Neural crest cell (in vitro differentiated cells): ENCODE measurements around the gene PACSIN1. TPM values are rescaled to one million over a fixed set of nuclear protein-coding genes. Genes with fewer than 3 reads are reported as not detected.

Experiments
- DNase-seq: peaks from one replicate; pipeline ENCODE4 v3.0.0; 2021; ENCODE audit warnings: low read depth, mixed read lengths, low spot score
- H3K27ac Mint-ChIP-seq: one replicate; pipeline ENCODE4 v1.8.0; 2021; ENCODE audit warnings: mild to moderate bottlenecking, mixed read lengths; ENCODE audit not compliant: unreplicated experiment
- H3K27me3 Mint-ChIP-seq: 2 replicates; pipeline ENCODE4 v1.8.0; 2021; ENCODE audit warnings: low read depth, mild to moderate bottlenecking, mixed read lengths
- H3K36me3 Mint-ChIP-seq: 2 replicates; pipeline ENCODE4 v1.8.0; 2021; ENCODE audit warnings: low read depth, mild to moderate bottlenecking, mixed read lengths
- H3K4me1 Mint-ChIP-seq: 2 replicates; pipeline ENCODE4 v1.8.0; 2021; ENCODE audit warnings: mixed read lengths
- H3K4me3 Mint-ChIP-seq: one replicate; pipeline ENCODE4 v1.8.0; 2021; ENCODE audit warnings: mild to moderate bottlenecking, mixed read lengths
- H3K9me3 Mint-ChIP-seq: 2 replicates; pipeline ENCODE4 v1.8.0; 2021; ENCODE audit warnings: mixed read lengths
- total RNA-seq: library from RNA; stranded (reverse); gene quantifications from 2 replicates; pipeline ENCODE4 v1.2.1, GENCODE V29; 2021
- TF ChIP-seq, protein P1 (sequence below): fragments of 200-600 bp; sonication (generic); conservative IDR thresholded peaks from 2 replicates; pipeline ENCODE4 v1.5.0; 2021; ENCODE audit warnings: antibody characterized with exemption, mild to moderate bottlenecking

PACSIN1 gene
- total RNA-seq, 1 donor from 2014 or later: 0.44 TPM

DNA sequence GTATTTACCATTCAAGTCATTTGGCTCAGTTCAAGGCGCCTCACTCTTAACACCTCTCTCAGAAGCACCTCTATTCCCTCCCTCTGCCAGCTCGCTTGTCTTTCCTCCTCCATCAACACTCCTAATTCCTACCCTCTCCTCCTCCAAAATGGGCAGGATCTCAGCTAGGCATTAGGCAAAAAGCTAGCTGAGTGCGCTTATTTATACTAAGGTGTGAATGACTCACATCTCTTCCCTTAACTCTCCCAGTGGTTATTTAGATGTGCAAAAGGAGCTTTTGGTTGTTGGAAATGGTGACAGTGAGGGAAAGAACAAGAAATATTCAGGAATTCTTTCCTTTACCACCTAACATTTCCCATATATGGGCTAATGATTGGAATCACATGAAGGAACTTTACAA, 29.1 kb downstream of the PACSIN1 start:
- Mint-ChIP-seq H3K36me3 (no peaks in the 10 kb centered on the region), H3K4me1 (peaks cover 6% of the 10 kb centered on the region), H3K27ac (no peak overlapping the region), H3K9me3 (no peaks in the 10 kb centered on the region), H3K4me3 (no peak overlapping the region), H3K27me3 (no peaks in the 10 kb centered on the region)
- TF ChIP-seq, protein P1, sequence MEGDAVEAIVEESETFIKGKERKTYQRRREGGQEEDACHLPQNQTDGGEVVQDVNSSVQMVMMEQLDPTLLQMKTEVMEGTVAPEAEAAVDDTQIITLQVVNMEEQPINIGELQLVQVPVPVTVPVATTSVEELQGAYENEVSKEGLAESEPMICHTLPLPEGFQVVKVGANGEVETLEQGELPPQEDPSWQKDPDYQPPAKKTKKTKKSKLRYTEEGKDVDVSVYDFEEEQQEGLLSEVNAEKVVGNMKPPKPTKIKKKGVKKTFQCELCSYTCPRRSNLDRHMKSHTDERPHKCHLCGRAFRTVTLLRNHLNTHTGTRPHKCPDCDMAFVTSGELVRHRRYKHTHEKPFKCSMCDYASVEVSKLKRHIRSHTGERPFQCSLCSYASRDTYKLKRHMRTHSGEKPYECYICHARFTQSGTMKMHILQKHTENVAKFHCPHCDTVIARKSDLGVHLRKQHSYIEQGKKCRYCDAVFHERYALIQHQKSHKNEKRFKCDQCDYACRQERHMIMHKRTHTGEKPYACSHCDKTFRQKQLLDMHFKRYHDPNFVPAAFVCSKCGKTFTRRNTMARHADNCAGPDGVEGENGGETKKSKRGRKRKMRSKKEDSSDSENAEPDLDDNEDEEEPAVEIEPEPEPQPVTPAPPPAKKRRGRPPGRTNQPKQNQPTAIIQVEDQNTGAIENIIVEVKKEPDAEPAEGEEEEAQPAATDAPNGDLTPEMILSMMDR: no peak
- no peak for DNase-seq

DNA sequence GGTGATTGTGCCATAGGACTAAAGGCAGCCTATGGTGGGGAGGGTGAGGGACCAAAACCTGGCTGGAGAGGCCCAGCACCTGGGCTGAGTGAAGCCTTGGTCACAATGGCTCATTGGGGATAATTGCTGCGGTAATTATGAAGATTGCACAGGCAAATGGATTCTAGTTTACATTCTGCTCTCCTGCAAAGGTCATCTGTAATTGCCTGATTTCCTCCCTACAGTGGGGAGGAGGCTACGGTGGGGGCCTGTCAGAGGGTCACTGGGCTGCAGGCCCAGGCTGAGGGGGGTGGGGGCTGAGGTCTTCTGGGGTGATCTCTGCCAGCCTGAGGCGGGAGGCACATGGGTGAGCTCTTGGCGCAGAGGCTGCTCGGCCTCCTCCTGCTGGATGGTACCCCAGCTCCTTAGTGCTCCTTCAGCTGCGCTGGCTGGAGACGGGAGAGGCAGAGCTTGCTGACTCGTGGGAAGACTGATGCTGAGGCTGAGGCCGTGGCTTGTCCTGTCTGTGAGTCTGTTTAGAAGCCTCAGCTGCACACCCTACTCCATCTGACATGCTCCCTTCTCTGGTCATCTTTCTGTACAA, 30.3 kb downstream of the PACSIN1 start:
- Mint-ChIP-seq H3K27ac (no peak overlapping the region), H3K4me1 (peaks cover 2% of the 10 kb centered on the region), H3K36me3 (no peaks in the 10 kb centered on the region), H3K9me3 (peaks cover 2% of the 10 kb centered on the region), H3K4me3 (no peak overlapping the region), H3K27me3 (no peaks in the 10 kb centered on the region)
- no peak for DNase-seq
- TF ChIP-seq, protein P1: no peak

DNA sequence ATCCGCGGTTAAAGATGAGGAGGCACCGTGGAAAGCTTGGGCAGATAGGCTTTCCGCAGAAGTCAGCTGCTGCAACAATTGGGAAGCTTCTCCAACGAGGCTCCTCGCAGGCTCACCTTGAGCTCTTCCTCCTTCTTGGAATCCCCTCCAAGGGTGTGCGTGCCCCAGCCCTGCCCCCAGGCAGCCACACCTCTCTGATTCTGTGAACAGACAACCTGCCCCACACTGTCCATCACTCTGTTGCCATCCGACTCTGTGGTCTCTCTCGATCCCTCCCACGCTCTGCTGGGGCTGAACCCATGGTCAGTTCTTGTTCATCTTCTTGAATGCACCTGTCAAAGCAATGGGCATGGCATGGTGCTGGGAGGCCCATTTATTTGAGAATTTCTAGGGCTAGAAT, 31.5 kb downstream of the PACSIN1 start:
- TF ChIP-seq, protein P1: no peak
- Mint-ChIP-seq H3K4me1 (no peaks in the 10 kb centered on the region), H3K9me3 (peaks cover 5% of the 10 kb centered on the region), H3K4me3 (no peak overlapping the region), H3K27me3 (no peaks in the 10 kb centered on the region), H3K27ac (no peak overlapping the region), H3K36me3 (no peaks in the 10 kb centered on the region)
- no peak for DNase-seq

DNA sequence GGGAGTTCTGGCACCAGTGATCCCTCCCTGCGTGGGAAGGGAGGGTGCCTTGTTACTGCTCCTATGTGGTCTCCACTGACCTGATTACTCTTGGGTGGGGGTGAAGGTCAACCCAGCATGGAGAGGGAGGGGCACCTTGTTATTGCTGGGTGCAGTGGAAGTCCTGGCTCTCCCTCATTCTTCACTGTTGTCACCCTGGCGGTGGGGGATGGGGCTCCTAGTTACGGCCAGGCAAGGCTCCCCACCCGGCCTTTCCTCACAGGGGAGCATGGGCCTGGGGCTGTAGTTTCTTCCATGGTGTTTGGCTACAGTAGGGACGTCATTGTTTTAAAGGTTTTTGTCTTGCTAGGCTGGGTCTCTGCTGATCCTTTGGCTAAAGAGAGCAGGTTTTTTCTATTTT, 40.8 kb downstream of the PACSIN1 start:
- TF ChIP-seq, protein P1: no peak
- Mint-ChIP-seq H3K4me3 (no peak overlapping the region), H3K4me1 (no peaks in the 10 kb centered on the region), H3K9me3 (peaks cover 14% of the 10 kb centered on the region), H3K27ac (no peak overlapping the region), H3K36me3 (no peaks in the 10 kb centered on the region), H3K27me3 (no peaks in the 10 kb centered on the region)
- DNase-seq: no peak

DNA sequence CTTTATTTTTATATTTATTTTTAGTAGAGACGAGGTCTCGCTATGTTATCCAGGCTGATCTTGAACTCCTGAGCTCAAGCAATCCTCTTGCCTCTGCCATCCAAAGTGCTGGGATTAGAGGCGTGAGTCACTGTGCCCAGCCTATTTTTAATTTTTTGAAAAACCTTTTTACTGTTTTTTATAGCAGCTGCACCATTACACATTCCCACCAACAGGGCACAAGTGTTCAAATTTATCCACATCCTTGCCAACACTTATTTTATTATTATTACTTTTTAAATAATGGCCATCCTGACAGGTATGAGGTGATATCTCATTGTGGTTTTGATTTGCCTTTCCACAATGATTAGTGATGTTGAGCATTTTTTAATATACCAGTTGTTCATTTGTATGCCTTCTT, 42.5 kb downstream of the PACSIN1 start:
- Mint-ChIP-seq H3K27me3 (no peaks in the 10 kb centered on the region), H3K9me3 (peaks cover 11% of the 10 kb centered on the region), H3K36me3 (no peaks in the 10 kb centered on the region), H3K4me3 (no peak overlapping the region), H3K4me1 (no peaks in the 10 kb centered on the region), H3K27ac (no peak overlapping the region)
- TF ChIP-seq, protein P1: peak; percentile 45
- no peak for DNase-seq
